IPS-18c (cell line): ENCODE data around the gene ABCG1.

Experiments
- H3K4me3 ChIP-seq: 2 replicates; pipeline ENCODE4 v1.7.0; 2013; ENCODE audit warnings: low read depth, mild to moderate bottlenecking, low read length, moderate library complexity; ENCODE audit not compliant: insufficient read depth
- H3K9me3 ChIP-seq: one replicate; pipeline ENCODE4 v1.6.1; 2013; ENCODE audit warnings: mild to moderate bottlenecking, low read length, moderate library complexity; ENCODE audit not compliant: control insufficient read depth, insufficient read depth

The ABCG1 gene

DNA sequence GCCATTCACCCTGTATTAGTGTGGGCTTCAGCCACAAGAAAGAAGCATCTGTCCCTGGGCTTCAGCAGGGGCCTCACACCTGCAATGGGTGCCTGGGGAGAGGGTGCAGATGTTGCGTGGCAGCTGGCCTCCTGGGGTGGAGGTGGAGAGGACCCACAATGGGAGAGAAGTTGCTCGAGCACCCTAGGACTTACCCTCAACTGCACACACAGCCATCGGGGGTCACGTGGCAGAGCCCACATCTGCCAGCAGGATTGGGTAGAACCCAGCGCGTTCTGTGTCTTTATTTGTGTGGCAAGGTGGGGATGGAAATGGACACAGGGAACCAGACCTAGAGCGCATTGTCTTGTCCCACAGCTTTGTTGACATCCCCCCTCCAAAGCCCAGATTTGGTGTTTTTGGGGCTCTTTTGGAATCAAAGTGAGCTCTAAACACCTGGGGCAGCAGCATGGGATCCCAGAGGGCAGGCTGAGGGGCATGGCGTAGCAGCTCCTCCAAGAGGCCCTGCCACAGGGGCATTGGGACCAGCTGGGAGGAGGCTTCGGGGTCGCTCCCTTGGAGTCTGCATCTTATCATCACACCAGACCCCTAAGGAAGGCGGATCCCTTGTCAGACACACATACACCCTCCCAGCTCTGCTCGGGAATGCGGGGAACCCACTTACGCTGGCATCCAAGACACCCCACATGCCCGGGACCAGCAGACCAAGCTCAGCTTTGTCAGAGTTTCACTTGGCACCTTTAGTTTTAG, 5.1 kb downstream of the ABCG1 start:
- H3K9me3 ChIP-seq = no peaks in the 10 kb centered on the region
- no peak overlapping the region for H3K4me3 ChIP-seq

DNA sequence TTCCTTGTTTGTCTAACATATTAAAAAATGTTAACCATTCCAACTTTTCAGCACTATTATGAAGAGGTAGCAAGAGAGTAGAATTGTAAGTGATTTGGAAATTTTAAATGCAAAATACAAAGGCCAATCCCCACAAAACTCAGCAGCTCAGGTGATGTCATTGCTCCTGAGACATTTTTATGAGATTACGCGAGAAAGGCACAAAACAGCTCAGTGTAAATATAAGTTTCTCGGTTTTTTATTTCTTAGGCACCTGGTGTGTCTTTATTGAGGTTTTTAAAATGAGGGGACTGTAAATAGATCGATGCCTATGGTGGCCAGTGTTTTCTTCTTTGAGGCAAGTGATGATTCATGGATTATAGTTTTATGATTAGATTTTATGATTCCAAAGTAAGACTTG, 6.1 kb downstream of the ABCG1 start:
- Histone ChIP-seq H3K9me3 (no peaks in the 10 kb centered on the region), H3K4me3 (no peak overlapping the region)

DNA sequence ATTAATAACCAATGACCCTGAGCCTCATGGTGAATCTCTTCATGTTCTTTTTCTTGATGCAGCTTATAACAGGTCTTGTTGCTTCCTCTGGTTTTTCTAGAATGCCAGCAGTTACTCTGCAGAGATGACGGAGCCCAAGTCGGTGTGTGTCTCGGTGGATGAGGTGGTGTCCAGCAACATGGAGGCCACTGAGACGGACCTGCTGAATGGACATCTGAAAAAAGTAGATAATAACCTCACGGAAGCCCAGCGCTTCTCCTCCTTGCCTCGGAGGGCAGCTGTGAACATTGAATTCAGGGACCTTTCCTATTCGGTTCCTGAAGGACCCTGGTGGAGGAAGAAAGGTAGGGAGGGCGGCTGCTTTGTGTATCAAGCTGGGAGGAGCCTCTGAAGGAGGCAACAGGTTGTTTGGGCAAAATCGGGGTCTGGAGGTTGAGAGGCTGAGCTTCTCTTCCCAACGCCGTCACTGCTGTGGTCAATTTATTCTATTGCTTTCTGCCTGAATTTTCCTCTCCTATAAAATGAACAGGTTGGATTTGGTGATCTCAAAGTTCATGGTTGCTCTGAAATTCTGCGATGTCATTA, 6.7 kb downstream of the ABCG1 start:
- Histone ChIP-seq H3K9me3 (no peaks in the 10 kb centered on the region), H3K4me3 (no peak overlapping the region)

DNA sequence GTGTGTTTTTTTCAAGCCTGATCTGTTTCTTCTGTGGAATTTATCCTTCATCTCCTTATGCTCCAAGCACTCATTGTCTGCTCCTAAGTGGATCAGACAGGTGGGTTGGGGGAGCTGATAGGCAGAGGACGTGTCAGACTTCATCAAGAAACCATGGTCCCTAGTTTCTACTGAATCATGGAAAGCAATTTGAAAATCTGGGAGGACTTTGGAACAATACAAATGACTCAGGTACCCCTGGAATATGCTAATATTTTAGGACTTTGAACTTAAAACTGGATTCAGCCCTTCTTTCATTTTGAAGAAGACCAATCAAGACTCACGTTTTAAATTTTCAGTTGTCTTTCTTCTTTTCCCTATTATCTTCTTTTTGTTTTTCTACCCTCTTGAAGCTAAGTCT, 7.7 kb downstream of the ABCG1 start:
- no peaks in the 10 kb centered on the region for H3K9me3 ChIP-seq

DNA sequence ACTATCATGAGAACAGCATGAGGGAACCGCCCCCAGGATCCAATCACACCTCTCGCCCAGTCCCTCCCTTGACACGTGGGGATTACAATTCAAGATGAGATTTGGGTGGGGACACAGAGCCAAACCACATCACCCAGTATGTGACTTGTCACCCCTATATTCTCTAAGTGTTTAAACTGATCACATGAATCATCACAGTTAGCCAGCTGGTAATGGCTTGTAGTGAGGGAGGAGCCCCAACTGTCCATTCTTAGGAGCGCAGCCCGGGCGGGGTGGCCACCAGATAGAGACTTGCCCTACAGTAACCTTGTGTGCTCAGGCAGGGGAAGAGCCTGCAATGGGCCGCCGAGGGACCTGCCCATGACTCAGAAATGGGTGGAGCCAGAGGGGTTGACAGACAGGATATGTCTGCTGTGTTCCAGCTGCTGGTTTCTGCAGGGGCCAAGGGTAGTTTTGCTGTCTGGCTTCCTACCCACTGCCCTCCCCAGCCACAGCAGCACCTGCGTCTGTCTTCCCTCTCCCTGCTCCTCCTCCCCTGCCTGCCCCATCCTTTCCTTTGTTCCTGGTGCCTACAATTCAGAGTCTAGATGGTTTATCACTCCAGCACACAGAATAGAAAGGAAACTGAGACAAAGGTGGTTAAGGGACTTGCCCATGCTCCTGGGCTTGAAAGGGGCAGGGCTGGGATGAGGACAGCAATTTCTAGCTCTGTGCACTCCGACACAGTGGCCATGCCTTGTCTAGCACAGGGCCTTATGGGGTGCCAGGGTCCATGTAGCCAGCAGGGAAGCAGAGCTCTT, 9.2 kb downstream of the ABCG1 start:
- no peak overlapping the region for H3K4me3 ChIP-seq

More for the DNA sequence above, 7.7 kb downstream of the ABCG1 start:
- H3K4me3 ChIP-seq = no peak overlapping the region

DNA sequence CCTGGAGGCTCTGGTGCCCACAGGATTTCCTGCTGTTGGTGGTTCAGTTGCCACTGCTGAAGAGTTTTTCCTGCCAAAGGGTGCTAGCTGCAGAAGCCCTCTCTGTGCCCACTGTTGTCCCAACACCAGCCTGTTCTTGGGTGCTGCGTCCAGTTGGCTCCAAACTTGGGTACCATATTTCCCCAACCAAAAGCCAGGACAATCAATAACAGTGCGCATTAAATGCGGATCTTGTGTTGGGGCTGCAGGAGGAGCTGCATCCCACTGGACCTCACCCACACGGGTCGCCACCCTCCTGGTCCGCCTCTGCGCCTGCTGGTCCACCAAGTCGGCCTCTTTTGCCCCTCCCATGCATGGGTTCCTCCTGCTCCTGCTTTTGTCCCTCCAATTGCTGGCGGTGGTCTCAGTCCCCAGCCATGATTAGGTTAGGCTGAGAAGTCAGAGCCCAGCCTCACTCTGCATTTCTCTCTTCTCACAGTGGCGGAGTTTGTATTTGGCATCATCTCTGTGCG, 9.8 kb downstream of the ABCG1 start:
- no peak overlapping the region for H3K4me3 ChIP-seq
- H3K9me3 ChIP-seq = no peaks in the 10 kb centered on the region

More for the DNA sequence above, 9.2 kb downstream of the ABCG1 start:
- no peaks in the 10 kb centered on the region for H3K9me3 ChIP-seq

DNA sequence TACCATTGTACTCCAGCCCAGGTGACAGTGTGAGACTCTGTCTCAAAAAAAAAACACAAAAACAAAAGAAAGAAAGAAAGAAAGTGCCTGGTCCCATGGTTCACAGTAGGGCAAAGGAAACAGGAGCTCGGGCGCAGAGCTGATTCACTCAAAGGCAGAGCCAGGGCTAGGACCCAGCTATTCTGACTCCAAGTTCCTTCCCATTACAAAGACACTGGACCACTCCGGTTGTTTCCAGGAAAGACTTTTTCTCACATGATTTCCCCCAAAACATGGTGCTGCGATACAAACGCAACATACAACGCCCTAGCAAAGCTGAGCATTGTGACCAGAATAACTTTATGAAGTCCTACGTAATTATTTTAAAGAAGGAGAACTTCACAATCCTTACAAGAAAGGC, 10.7 kb downstream of the ABCG1 start:
- H3K9me3 ChIP-seq = no peaks in the 10 kb centered on the region

DNA sequence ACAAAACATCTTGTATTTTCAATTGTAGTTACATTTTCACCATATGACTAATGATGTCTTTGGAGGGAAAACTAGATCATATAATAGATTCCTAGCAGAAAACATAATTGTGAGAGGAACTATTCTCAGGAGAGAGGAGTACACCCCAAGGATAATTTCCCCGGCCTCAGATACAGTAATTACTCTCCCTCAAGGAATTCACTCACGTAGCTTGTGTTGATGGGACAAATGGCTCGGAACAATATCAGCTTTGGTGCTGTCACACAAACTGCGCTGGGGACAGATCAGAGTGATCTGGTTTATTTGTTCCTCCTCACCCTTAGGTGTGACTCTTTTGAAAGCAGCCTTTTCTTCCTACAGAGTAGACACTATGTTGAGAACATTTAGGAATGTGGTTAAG, 11.2 kb downstream of the ABCG1 start:
- Histone ChIP-seq H3K4me3 (no peak overlapping the region), H3K9me3 (no peaks in the 10 kb centered on the region)

More for the DNA sequence above, 10.7 kb downstream of the ABCG1 start:
- no peak overlapping the region for H3K4me3 ChIP-seq

DNA sequence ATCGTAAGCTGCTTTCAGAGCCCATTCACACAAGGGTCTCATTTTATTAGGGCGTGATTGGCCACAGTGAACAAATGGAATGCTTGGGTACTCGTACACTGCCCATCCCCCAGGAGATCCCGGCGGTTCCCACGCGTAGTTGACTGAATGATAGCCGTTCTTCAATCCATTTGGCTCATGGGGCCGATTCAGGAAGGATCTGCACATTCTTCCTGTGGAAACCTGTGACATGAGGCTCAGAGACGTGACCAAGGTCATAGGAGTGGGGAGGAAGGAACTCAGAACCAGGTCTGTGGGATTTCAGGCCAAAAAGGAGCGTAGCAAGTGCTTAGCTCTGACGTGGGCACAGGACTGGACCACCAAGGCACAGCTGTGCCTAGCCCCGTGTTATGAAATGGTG, 11.7 kb downstream of the ABCG1 start:
- H3K4me3 ChIP-seq = no peak overlapping the region

DNA sequence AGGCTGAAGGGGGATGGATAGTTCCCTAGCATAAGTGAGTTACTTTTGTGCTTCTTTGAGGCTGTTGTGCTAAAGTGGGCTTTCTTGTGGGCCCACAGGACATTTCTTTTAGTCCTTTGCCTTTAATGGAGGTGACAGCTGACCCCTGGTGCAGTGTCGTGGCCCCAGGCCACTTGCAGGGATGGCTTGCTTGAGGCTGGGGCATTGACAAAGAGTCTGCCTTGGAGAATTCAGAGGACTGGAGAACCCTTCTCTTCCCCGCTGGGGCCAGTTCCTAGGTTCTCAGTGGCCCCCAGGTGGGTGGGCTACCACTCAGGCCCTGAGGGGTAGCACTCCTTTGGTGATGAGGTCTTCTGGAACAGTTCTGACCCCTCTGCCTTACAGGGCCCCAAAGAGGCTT, 12.8 kb downstream of the ABCG1 start:
- H3K9me3 ChIP-seq = no peaks in the 10 kb centered on the region
- no peak overlapping the region for H3K4me3 ChIP-seq

More for the DNA sequence above, 11.7 kb downstream of the ABCG1 start:
- H3K9me3 ChIP-seq = no peaks in the 10 kb centered on the region

DNA sequence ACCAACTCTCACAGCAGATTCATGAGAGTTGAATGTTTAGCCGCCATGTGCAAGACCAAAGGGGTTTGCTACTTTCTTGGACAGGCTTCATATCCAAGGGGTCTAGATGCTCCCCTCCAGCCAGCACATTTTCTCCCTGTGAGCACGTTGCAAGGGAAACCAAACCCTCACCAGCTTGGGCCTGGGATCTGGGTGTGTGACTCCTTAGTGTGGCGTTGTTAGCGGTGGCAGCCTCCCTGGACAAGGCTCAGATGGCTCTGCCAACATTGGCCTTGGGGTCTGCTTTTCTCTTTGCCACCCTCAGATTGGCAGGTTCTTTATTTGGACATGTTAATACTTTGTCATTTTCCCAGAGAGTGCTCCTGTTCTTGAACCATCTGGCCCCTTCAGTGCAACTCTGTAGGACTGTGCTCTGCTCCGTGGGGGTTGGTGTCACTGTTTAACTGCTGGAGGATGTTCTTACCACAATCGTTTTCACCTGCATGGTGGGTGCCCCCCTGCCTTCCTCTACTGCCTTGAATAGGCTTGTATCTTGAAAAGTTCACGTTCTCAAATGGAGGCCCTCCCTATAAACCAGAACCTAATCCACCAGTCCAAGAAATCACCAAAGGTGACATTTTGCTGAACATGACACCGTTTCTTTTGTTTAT, 13.4 kb downstream of the ABCG1 start:
- no peaks in the 10 kb centered on the region for H3K9me3 ChIP-seq
- H3K4me3 ChIP-seq = no peak overlapping the region

DNA sequence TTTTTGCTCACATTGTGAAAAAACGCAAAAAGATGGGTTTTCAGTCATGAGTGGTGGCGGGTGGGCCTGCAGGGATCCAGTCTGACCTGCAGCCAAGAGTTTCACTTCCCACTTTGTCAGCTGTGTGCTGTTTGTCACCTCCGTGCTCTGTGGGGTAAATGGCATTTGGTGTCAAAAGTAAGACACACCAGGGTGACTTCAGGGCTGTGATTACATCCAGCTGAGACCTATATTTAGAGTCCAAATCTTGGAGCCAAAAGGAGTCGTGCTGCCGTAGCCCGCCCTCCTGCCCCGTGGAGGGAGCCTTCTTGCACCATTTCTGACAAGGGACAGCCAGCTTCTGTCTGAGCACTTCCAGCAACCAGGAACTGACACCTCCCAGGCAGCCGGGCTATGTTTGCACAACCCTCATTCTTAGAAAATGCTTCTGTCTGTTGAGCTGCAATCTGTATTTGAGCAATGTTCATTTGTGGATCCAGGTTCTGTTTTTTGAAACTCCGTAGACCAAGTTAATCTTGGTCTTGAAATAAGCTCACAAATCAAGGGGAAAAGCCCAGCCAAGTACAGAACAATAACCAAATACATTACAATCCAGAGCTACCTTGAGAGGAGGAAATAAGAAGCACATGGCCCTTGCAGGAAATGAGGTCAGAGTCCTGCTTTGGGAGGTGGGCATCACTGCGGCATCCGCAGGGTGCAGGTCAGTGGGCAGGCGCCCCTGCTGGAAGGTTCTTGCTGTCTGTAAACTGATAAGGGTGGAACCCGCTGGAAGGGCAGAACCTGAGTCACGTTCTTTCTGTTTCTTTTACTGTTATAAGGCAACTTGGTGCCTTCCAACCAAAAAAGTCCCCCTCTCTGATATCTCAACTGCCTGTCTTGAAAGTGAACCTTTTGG, 14.4 kb downstream of the ABCG1 start:
- no peaks in the 10 kb centered on the region for H3K9me3 ChIP-seq
- H3K4me3 ChIP-seq = no peak overlapping the region

DNA sequence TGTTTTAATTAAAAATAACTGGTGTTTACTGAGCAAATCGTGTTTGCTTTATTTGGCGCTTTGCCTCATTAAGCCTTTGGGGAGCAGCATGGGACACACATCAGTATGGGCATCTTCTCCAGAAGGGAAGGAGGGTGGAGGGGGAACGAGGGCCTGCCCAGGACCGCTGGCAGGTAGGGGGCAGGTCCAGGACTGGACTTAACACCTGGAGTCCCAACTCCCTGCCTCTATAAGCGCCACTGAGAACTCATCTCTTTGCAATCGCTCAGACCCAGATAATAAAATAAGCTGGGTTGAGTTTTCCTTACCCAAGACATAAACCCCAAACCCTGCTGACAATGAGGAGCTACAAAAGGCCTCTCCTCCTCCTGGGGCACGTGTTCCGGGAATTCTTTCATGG, 15.1 kb downstream of the ABCG1 start:
- H3K4me3 ChIP-seq = no peak overlapping the region
- H3K9me3 ChIP-seq = no peaks in the 10 kb centered on the region

DNA sequence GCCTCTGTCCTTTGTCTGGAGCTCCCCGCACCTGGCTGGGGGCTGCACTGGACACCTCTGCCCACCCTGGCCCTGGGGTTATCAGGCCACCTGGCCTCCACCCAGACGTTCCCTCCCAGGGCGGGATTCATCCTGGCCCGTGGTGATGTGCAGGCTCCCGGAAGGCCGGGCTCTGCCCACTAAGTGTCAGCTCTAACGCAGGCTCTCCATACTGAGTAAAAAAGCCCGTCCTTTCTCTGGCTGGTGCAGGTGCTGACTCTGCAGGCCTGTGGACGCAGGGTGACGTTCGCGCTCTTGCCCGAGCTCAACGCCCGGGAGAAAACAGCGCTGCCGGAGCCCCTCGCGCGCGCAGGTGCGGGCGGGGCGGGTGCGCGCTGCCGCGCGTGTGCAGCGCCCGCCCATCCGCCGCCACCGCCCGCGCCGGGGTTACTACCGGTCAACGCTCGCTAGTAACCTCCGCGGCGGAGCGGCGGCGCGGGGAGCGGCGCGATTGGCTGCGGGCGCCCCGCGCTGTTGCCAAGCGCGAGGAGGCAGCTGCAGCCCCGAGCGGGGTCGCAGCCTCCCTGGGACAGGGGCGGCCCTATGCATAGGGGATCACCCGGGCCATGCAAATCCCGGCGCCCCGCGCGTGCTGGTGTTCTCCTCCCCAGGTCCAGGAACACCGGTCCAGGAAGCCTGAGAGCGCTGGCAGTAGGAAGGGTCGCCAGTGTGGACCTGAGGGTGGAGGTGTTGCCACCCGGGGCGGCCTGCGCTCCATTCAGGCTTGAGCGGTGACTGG, 15.7 kb downstream of the ABCG1 start:
- H3K4me3 ChIP-seq = peak overlapping the region; percentile 45
- H3K9me3 ChIP-seq = no peaks in the 10 kb centered on the region

DNA sequence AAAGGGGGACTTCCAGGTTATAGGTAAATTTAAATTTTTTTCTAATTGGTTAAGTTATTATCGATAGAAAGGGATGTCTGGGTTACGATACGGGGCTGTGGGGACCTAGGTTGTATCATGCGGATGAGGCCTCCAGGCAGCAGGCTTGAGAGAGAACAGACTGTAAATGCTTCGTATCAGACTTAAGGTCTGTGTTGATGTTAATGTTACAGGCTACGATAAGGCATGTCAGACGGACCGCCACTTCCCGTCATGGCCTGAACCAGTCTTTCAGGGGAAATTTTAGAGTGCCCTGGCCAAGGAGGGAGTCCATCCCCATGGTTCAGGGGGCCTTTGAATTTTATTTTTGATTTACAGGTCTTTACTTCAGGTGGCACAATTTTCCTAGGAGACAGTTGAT, 16.7 kb downstream of the ABCG1 start:
- Histone ChIP-seq H3K9me3 (no peaks in the 10 kb centered on the region), H3K4me3 (no peak overlapping the region)

DNA sequence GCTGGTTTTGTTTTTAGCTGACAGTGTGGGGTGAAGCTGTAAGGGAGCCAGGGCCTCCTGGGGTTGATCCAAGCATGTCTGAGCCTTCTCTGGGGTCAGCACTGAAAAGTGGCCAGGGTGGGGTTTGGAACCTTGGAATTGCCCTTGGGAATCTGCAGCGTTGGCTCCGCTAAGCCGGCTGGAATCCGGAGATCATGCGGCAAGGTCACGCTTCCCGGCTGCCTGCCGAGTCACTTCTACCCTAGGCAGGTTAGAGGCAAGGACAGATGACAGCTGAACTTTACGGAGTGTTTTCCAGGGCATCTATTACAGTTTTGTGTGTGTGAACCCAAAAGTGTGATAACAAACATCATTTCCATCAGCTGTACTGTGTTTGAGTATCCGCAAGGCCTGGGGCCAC, 17.1 kb downstream of the ABCG1 start:
- H3K4me3 ChIP-seq = no peak overlapping the region
- no peaks in the 10 kb centered on the region for H3K9me3 ChIP-seq
